ENCODE results near the gene CACNA1C.

The CACNA1C gene

DNA sequence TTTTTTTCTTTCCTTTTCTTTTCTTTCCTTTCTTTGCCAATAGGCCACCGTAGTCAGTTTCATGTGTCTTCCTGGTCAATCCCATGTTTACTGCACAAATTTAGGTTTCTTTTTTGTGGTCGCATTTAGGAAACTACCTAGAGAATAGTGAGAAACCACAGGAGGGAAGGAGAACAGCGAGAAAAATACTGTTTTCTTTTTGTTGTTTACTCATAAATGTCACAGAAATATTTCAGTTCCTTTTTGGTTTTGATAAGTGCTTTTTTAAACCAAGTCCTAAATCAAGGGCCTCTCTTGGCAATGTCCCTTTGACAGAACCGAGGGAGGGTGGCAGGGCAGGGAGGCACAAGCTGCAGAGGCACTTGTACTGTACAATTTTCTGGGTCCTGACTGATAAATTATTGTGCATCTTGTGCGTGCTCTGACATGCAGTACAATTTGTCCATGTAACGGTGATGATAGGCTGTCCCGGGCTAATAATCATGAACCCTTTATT, 326.1 kb downstream of the CACNA1C start:
- DNase-seq, result no peak

DNA sequence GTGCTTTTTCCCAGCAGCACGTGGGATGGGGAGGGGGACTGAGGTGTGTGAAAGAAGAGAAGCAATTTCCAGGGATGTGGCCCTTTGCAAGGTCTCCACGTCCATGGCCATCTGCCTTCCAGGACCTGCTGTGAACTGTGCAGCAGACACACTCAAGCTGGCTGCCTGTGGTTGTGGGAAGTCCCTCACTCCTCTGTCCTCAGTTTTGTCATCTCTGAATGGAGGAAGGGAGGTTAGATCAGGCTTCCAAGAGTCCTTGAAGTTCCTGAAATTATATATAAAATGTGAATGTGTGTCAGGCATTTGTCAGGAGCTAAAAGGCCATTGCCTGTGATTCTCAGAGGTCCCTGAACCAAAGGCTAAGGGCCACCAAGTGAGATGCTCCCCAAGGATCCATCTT, 328.2 kb downstream of the CACNA1C start:
- no peak for DNase-seq

DNA sequence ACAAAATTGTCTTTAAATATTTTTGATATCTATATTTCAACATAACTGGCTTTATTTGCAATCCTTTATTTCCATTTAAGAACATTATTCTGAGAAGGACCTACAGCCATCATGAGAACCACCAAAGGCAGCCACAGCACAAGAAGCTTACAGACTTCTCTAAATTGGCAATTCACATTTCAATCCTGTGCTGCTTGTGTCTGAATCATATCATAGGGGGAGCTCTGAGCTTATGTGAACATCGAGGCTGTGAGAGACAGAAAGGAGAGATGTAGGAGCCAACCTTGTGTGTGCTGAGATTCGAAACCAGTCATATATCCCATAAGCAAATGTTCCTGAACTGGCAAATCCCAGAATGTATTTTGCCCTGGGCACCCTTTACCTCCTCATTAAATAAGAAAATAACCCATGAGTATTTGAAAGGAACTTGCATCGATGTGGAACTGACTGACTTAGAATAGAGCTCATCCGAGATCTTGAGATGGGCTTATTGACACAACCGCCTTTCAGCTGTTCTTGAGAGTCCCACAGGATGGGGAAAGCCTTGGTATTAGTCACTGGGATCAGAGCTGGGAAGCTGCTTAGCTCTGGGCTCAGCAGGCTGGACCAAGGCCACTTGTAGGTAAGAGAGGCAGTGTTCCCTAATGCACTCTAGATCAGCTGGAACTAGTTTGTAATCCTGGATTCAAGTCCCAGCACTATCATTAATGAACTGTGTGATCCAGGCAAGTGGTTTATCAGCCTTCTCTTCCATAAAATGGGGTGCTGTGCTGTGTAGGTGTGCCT, 329.8 kb downstream of the CACNA1C start:
- no peak for DNase-seq

DNA sequence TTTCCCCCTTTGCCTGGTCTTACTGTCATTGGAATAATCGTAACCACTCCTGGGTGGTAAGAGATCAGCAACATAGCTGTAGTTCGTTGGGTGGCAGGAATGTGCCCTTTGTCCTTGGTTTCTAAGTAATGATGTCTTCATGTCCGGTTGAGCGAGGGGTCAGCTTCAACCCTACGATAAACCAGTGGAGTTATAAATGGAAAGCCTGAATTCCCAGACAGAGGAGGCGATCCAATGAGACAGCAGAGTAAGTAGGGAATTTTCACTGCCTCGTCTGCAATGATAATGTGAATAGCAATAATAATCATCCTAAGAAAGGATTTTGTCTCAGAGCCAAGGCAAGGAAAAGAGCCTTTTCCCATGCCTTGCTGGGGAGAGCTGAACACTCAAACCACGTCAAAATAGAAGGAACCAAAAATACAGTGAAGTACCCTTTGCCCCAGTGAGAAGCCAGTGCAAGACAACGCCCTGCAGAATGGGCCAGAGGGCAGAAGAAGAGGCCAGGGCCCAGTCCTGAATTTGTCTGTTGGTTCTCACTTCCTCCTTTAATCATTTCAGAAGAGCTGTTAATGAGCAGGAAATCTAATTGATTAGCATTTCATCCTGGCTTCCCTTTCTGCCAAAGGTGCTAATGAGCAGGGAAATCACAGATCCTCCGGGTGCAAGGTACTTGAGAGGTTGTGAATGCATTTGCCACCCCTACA, 330.7 kb downstream of the CACNA1C start:
- DNase-seq, result no peak

DNA sequence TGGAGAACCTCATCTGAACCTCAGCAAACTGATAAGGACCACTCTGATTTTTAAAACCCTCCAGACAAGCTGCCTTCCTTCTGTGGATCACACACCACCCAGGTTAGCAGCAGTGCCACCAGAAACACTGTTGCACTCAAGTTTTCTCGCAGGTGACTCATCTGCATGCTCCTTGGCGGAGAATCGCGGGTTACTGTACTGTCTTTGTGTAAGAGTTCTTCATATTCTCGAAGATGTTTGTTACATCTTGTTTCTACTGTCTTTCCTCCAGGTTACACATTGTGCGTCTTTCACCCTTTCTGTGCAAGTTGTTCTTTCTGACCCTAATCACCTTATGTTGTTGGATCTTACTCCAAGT, 331.2 kb downstream of the CACNA1C start:
- DNase-seq, result no peak

DNA sequence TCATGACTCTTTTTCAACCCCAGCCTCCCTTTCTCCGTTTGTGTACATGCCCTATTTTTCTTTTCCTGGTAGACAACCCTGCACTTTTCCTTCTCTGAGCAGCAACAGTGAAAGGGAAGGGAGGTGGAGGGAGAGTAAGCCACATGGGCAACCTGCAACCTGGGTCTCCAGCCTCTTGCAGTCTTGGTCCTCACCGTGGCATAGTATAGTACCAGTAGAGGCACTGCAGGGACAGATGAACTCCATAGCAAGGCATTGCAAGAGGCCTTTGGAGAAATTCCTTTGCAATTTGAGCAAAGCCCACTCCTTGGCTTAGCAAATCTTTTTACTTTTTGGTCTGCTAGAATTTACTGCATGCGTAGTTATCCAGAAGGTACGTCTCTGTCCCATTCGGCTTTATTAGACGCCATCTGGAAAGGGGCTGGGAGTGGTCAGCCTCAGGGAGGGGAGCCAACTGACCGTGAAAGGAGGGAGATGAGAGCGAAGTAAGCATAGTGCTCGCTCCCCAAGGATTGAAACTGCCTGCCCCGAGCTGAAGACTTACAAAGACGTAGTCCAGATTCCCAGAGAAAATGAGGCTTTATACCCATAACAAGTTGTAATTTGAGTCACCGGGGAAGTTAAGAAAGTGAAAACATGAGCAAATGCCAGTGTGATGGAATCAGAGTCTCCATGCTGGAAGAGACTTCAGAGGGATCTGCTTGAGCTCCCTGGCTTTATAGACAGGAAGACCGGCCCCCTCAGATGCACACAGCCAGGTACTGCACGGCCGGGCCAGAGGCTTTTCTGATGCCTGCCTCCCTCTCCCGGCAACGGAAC, 332.0 kb downstream of the CACNA1C start:
- no peak for DNase-seq

DNA sequence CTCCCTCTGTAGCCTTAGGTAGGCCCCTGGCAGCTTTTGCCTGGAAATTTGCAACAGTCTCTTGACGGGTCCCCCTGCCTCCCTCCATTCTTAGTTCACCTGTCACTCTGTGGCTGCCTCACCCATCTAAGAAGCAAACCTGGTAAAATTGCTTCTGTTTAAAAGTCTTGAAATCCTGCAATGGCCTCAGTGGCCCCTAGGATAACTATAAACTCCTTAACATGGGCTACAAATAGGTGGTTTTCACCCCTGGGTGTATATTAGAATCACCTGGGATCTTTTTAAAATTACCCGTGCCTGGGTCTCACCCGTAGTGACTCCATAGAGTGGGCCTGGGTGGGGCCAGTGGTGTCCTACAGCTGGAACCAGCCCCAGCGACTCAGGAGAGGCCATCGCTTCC, 332.7 kb downstream of the CACNA1C start:
- no peak for DNase-seq

DNA sequence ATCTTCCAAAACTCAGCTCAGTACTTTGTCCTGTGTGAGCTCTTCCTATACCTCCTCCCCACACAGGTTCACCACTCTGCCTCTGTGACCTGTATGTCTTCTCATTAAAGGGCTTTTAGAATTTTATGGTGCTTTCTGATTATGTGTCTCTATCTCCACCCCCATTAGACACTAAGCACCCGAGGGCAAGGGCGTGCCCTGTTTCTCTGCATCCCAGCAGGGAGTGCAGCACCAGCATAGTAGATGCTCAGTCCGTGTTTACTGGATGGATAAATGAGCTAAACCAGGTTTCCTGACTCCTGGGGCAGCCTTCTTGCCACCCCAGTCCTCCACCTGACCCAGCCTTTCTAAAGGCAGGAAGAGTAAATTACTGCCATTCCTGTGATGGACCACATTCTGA, 333.8 kb downstream of the CACNA1C start:
- no peak for DNase-seq

DNA sequence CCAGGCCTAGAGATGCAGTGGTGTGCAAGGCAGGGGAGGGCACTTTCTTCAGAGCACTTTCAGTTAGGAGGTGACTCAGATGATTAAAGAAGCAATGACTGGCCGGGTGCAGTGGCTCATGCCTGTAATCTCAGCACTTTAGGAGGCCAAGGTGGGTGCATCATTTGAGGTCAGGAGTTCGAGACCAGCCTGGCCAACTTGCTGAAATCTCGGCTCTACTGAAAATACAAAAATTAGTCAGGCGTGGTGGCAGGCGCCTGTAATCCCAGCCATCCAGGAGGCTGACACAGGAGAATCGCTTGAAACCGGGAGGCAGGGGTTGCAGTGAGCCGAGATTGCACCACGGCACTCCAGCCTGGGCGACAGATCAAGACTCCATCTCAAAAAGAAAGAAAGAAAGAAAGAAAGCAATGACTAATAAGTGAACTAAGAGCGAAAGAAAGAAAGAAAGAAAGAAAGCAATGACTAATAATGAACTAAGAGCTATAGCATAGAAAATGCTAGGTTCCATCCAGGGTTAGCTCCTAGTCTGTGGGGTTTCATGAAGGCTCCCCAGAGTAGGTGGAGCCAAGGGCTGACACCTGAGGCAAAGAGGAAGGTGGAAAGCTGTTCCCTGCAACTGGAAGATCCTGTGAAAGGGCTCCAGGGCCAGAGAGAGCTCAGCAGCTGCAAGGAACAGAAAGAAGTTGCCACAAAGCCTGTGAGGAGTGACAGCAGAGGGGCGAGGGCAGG, 334.5 kb downstream of the CACNA1C start:
- no peak for DNase-seq

DNA sequence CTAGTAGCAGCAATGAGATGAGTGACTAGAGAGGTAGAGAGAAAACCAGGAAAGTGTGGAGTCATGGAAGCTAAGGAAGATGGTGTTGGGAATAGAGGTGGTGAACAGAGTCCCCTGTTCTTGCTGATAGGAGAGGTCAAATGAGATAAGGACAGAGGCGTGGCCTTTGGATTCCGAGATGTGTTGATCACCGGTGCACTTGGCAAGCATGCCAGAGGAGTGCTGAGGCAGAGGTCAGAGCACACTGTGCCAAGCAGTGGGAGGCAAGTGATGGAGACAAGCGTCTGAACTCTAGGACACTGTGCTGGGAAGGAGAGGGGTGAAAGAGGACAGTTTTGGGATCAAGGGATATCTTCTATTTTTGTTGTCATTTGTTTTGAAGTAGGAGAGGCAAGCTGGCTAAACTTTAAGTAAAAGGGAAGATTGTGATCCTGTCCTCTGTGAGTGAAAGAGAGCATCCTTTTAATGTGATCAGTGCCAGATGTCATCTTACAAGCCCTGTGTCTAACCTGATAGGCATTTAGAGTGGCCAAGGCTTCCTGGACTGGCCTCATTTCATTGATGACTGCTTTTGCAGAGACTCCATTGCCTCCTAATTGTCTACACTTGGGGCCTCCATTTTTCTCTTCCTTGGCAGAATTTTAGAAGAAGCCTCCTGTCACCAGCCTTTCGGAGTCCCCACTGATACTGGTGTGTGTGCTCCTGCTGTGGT, 336.4 kb downstream of the CACNA1C start:
- DNase-seq, result no peak

DNA sequence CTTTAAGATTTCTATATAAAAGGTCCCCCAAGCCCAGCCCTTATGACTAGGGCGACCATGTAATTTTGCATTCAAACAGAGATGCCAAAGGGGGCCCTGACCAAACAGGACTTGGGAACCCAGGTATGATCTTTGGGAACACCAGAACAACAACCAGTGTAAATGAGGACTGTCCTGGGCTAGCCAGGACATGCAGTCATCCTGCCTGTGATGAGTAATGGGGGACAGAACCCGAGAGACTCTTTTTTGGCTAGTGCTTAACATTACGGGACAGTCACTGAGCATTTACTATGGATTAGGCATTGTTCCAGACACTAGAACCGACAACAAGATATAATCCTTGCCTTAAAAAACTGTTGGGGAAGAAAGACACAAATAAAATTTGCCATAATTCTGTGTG, 337.3 kb downstream of the CACNA1C start:
- DNase-seq, result no peak

DNA sequence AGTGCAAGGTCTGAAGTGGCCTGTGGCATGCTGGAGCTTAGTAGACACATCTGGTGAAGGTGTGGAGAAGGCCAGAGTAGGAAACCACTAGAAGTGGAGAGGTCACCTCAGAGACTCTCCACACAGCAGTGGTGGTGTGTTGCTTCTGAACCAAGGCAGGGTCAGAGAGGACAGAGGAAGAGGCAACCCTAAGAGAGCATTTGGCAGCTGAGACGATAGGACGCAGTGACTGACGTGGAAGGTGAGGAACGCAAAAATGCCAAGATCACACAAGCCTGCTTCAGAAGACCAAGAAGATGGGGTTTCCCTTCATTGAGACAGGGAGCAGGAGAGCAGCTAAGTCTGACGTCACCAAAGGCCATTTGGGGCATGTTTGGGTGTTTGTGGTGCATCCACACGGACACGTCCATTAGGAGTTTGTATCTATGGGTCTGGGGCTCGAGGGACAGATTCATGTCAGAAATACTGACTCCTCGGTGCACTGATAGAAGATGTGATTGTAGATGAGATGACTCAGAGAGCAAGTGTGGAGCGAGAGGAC, 338.1 kb downstream of the CACNA1C start:
- DNase-seq, result no peak

DNA sequence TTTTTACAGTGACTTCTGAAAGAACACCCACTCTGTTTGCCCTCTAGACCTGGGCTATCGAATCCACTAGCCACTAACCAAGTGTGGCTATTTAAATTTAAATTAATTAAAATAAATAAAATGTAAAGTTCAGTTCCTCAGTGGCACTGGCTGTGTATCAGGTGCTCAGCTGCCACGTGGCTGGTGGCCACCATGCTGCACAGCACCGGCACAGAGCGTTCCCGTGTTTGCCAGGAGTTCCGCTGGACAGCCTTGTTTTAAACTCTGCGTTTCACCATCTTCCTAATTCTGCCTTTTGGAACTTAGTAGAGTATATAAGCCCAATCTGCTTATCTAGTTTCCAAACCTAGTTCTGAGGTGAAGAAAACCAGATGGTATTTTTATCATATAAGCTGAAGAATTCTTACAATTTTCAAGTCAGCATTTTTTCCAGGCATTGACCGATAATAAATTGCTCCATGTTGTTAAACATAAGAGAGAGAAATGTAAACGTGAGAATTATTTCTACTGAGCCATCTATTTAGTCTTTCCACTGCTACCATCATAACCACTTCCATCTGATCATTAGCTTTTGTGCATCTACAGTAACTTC, 339.0 kb downstream of the CACNA1C start:
- DNase-seq, result no peak

DNA sequence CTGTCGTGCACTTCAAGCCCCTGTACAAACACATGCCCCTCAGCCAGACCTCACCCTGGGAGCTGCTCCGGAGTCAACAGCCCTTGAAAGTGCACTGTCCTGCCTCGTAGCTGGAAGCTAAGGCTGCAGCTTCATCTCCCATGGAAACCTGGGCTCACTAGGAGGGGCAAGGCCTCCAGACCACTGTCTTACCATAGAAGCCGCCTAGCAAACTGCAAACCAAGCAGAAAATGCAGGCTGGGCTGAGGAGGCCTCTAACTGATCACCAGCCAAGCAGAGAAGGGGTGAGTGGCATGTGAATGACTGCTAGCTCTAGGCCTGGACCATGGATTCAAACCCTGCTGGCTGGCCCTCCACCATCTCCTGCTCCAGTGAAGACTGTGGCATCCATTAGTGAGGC, 340.2 kb downstream of the CACNA1C start:
- no peak for DNase-seq

DNA sequence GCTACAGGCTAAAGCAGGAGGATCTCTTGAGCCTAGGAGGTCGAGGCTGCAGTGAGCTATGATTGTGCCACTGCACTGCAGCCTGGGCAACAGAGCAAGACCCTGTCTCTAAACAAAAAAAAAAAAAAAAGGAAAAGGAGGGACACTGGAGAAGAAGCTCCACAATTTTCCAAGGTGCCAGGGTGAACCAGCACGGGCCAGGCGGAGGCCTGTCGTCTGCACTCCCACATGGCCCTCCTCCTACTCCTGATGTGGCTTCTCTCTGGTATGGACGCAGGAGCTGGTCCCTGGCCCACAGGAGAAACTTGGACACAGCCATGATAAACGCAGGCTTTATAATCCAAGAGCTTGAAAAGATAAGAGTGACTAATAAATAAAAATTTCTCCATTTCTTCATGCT, 341.2 kb downstream of the CACNA1C start:
- DNase-seq, result no peak

DNA sequence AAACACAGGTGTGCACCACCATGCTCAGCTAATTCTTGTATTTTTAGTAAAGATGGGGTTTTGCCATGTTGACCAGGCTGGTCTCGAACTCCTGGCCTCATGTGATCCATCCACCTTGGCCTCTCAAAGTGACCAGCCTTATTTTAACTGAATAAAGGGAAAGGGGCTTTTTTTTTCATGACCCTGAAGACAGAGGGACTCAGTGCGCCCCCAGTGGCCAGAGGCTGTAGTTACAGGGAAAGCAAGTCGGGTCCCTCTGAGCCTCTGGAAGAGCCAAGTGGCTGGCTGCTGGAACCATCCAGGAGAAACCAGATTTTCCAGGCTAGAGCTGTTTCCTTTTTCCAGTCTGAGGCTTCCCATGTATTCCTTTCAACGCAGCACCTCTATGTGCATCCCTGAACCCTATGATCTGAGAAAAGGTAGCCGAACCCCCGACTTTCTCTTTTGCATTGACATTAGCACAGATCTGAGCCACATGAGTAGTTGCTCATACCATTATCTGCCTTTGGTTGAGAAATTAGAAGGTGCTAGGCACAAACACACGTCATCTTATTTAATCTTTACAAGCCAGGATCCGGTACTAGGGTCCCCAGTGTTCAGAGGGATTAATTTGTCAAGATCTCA, 342.7 kb downstream of the CACNA1C start:
- peak; percentile 82 for DNase-seq

DNA sequence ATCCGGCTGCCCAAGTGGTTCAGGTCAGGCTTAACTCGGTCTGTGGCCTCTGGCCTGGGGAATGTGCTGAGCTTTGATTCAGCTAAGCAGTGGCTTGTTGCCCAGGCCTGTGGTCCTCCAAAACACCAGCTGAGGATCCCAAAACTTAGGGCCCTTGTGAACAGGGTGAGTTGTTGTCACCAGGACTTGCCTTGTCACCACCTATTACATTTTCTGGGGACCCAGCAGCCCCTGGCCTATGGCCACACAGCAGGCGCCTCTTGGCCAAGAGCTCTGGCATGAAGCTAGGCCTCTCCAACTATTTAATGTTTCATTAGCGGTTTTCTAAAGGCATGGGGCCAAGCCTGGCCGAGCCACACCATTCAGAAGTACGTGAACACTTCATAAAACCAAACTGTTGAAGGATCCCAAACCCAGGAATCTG, 343.7 kb downstream of the CACNA1C start:
- DNase-seq, result no peak

DNA sequence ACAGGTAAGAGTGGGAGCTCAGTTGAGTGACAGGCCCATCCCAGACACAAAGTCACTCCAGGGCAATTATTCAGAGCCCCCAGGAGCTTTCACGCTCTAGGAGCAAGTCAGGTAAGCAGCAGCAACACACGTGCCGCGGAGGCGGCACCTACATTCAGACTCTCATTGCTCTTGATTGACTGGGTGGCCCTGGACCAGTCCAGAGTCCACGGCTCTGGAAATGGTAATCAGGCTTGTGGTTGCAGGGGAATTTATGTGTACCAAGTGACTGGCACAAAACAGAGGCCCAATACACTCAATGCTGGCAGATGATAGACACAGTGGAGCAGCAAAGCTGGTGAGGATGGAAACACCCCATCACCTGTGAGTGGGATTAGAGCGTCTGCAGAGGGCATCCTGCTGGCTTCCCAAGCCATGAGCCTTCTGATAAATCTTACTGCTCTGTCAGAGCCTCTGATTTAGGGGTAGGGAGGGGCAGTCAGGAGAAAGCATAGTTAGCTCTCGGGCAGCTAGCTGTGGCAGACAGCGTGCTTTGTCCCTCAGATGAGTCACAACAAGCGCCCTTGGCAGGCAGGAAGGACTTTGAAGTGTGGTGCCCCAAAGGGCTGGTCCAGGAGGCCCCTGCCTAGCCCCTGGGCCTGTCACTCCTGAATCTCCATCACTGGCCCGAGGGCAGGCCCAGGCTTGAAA, 344.7 kb downstream of the CACNA1C start:
- DNase-seq, result no peak

DNA sequence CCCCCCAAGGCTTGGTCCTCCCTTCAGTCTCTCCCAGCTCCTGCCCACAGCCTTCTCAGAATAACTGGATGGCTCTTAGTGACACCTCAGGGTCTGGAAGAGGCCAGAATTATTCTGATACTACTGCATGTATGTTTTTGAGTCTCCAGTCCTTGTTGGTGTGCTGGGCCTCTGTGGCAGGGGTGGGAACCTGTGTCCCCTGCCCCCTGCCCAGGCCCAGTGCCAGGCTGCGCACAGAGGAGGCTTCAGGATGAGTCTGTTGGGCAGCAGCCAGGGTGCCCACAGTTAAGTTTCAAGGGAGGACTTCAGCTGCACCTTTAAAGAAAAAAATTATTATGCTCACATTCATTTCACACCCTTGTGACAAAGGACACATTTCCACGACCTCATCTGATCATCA, 348.3 kb downstream of the CACNA1C start:
- no peak for DNase-seq

DNA sequence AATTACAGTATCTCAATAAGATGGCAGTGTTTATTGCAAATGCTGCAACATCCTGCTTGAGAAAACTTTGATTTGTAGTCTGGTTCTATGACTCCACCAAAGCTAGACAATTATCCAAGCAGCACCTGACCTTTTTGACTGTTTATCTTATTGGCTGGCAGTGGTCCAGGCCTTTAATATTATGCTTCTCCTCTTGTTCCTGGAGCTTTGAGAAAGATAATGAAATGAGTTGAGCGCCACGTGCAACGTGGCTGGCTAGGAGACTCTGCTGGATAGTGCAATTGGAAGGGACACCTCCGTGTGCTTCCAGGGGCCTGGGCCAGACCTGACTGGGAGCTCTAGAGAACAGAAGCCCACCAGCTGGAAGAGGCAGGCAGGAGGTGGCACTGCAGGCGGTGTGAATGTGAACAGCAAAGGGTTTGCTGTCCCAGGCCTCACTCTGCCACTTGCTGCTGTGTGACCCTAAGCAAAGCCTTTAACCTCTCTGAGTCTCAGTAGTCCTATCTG, 349.3 kb downstream of the CACNA1C start:
- DNase-seq, result no peak

All from DMS53 (cell line).